Measurements from ENCODE around the gene CCDC85C. TPM values are rescaled to one million over a fixed set of nuclear protein-coding genes. Genes with fewer than 3 reads are reported as not detected.
A peak's percentile ranks its signal among the peaks of the same experiment; 100 is the strongest.

Gene CCDC85C
- total RNA-seq, 1 donor from 2014 or later, result 41.0 TPM

GRCh38 chr14:99615497-99616157 is 11.6 kb upstream of the CCDC85C start:
- TF ChIP-seq CTCF (IDR thresholded peaks at IDR 0.05; ENCODE audit: borderline replicate concordance), result no peak
- Histone ChIP-seq H3K9me3 (replicated peaks) (no peaks in the 10 kb centered on the region), H3K4me1 (peaks cover 42% of the 10 kb centered on the region), H3K27ac (replicated peaks) (peak overlapping the region; percentile 56), H3K36me3 (no peaks in the 10 kb centered on the region), H3K4me3 (no peak overlapping the region), H3K27me3 (ENCODE audit: low read depth) (no peaks in the 10 kb centered on the region)
- intact Hi-C loops (cut with micrococcal nuclease), result no loop called here
- no peak for DNase-seq

- Histone ChIP-seq H3K4me3 (no peak overlapping the region), H3K27me3 (ENCODE audit: low read depth) (no peaks in the 10 kb centered on the region), H3K9me3 (replicated peaks) (no peaks in the 10 kb centered on the region), H3K36me3 (no peaks in the 10 kb centered on the region), H3K27ac (replicated peaks) (no peak overlapping the region), H3K4me1 (peaks cover 17% of the 10 kb centered on the region)
- DNase-seq, result no peak
- no peak for TF ChIP-seq CTCF (IDR thresholded peaks at IDR 0.05; ENCODE audit: borderline replicate concordance)
- intact Hi-C loops (cut with micrococcal nuclease), result no loop called here
Observed at GRCh38 chr14:99612738-99613330, 8.8 kb upstream of the CCDC85C start.

GRCh38 chr14:99612071-99612737 is 8.2 kb upstream of the CCDC85C start:
- intact Hi-C loops (cut with micrococcal nuclease), result no loop called here
- DNase-seq, result no peak
- no peak overlapping the region for H3K27ac ChIP-seq (replicated peaks)
- H3K36me3 ChIP-seq, result no peaks in the 10 kb centered on the region
- no peaks in the 10 kb centered on the region for H3K9me3 ChIP-seq (replicated peaks)
- H3K27me3 ChIP-seq (ENCODE audit: low read depth), result no peaks in the 10 kb centered on the region
- H3K4me3 ChIP-seq, result no peak overlapping the region
- TF ChIP-seq CTCF (IDR thresholded peaks at IDR 0.05; ENCODE audit: borderline replicate concordance), result no peak
- peaks cover 17% of the 10 kb centered on the region for H3K4me1 ChIP-seq

GRCh38 chr14:99611646-99612045 is 7.6 kb upstream of the CCDC85C start:
- no peak for DNase-seq
- H3K9me3 ChIP-seq (replicated peaks), result no peaks in the 10 kb centered on the region
- H3K27me3 ChIP-seq (ENCODE audit: low read depth), result no peaks in the 10 kb centered on the region
- intact Hi-C loops (cut with micrococcal nuclease), result no loop called here
- H3K4me1 ChIP-seq, result peaks cover 17% of the 10 kb centered on the region
- TF ChIP-seq CTCF (IDR thresholded peaks at IDR 0.05; ENCODE audit: borderline replicate concordance), result no peak
- no peak overlapping the region for H3K4me3 ChIP-seq
- H3K27ac ChIP-seq (replicated peaks), result no peak overlapping the region
- H3K36me3 ChIP-seq, result no peaks in the 10 kb centered on the region

- no peak for DNase-seq
Observed at GRCh38 chr14:99609245-99610170, 5.5 kb upstream of the CCDC85C start.

More at GRCh38 chr14:99609245-99610170, 5.5 kb upstream of the CCDC85C start:
- Histone ChIP-seq H3K9me3 (replicated peaks) (no peaks in the 10 kb centered on the region), H3K4me3 (no peak overlapping the region), H3K27me3 (ENCODE audit: low read depth) (no peaks in the 10 kb centered on the region), H3K36me3 (no peaks in the 10 kb centered on the region), H3K4me1 (peaks cover 19% of the 10 kb centered on the region), H3K27ac (replicated peaks) (no peak overlapping the region)
- intact Hi-C loops (cut with micrococcal nuclease), result no loop called here
- peak; percentile 55 for TF ChIP-seq CTCF (IDR thresholded peaks at IDR 0.05; ENCODE audit: borderline replicate concordance)
